Measurements from ENCODE around the gene CTCFL. TPM values are rescaled to one million over a fixed set of nuclear protein-coding genes. Genes with fewer than 3 reads are reported as not detected.

CTCFL gene
- total and polyA plus RNA-seq, 4 experiments from 2014 or later = not detected

DNA sequence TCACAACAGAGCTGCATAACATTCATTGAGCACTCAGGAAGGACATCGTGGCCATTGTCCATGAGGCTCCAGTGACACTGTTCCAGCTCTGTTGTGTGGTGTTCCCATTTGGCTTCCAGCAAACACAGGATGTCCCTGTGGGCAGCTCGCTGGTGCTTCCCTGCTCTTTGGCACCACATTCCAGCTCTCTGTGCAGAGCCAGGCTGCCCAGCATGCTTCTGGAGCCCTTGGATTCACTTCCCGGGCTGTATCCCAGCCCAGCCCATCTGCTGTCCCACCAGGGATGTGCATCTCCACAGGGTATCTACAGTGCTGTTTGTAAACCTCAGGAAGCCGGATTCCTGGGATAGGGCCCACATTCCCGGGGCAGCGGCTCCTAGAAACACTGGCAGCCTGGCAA lies 57.2 kb downstream of the CTCFL start:
- ChIA-PET CTCF (ENCODE audit: partially characterized antibody) (interaction anchor here (0.8 kb wide), 1 partner anchor 25 kb away, joined by 3 read pairs; no protein-coding TSS in a partner anchor), POLR2A (ENCODE audit: partially characterized antibody) (no interaction called here)
- Mint-ChIP-seq H3K4me3 (no peak overlapping the region), H3K4me1 (peaks cover 0 to 4% (median under 1%) of the 10 kb centered on the region in 4 donors), H3K27ac (no peak overlapping the region), H3K9me3 (no peaks in the 10 kb centered on the region), H3K36me3 (no peaks in the 10 kb centered on the region), H3K27me3 (peaks cover 0 to 3% of the 10 kb centered on the region in 2 donors)
- H3K27ac ChIP-seq (ENCODE audit: low read depth, low read length) = no peak overlapping the region
- no peaks in the 10 kb centered on the region for H3K36me3 ChIP-seq (ENCODE audit: insufficient read depth, low read length)
- H3K27me3 ChIP-seq (ENCODE audit: insufficient read depth, low read length) = no peaks in the 10 kb centered on the region
- DNase-seq = no peak
- no peaks in the 10 kb centered on the region for H3K9me3 ChIP-seq (ENCODE audit: control insufficient read depth in 1 of 2, low read length in 2 of 2)
- H3K4me3 ChIP-seq (ENCODE audit: low read length in 2 of 2) = no peak overlapping the region
- intact Hi-C loops (cut with micrococcal nuclease) = no loop called here
- no peaks in the 10 kb centered on the region for H3K4me1 ChIP-seq (ENCODE audit: insufficient read depth, low read length)

GRCh38 chr20:57465943-57466342 lies 59.0 kb downstream of the CTCFL start:
- H3K4me1 ChIP-seq (ENCODE audit: insufficient read depth, low read length) = no peaks in the 10 kb centered on the region
- H3K9me3 ChIP-seq (ENCODE audit: control insufficient read depth in 1 of 2, low read length in 2 of 2) = no peaks in the 10 kb centered on the region
- no peak for DNase-seq
- Mint-ChIP-seq H3K27ac (no peak overlapping the region), H3K27me3 (peaks cover 0 to 3% of the 10 kb centered on the region in 2 donors), H3K4me3 (no peak overlapping the region), H3K36me3 (no peaks in the 10 kb centered on the region), H3K9me3 (no peaks in the 10 kb centered on the region), H3K4me1 (peaks cover 0 to 4% (median under 1%) of the 10 kb centered on the region in 4 donors)
- ChIA-PET POLR2A (ENCODE audit: partially characterized antibody) (no interaction called here), CTCF (ENCODE audit: partially characterized antibody) (no interaction called here)
- intact Hi-C loops (cut with micrococcal nuclease) = no loop called here
- no peak overlapping the region for H3K27ac ChIP-seq (ENCODE audit: low read depth, low read length)
- no peaks in the 10 kb centered on the region for H3K36me3 ChIP-seq (ENCODE audit: insufficient read depth, low read length)
- H3K27me3 ChIP-seq (ENCODE audit: insufficient read depth, low read length) = no peaks in the 10 kb centered on the region
- no peak overlapping the region for H3K4me3 ChIP-seq (ENCODE audit: low read length in 2 of 2)

DNA sequence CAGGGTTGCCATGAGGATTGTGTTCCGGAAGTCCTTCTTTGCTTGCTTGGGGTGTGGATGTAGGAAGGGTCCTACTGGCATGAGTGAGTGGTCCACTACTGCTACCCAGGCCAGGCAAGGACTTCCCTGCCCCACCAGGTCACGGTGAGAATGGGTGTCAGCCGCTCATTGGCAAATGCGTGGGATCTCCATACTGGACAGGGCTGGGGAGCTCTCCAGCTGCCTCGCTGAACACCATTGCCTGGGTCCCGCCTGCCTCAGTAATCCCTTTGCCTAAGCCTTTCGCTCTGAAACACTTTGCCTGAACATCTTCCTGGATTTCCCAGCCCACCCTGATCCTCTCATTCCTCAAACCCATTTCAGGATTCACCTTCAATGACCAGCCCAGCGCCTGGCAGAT lies 59.5 kb downstream of the CTCFL start:
- no peaks in the 10 kb centered on the region for H3K36me3 ChIP-seq (ENCODE audit: insufficient read depth, low read length)
- no peaks in the 10 kb centered on the region for H3K4me1 ChIP-seq (ENCODE audit: insufficient read depth, low read length)
- Mint-ChIP-seq H3K4me3 (no peak overlapping the region), H3K9me3 (no peaks in the 10 kb centered on the region), H3K27me3 (peaks cover 0 to 3% of the 10 kb centered on the region in 2 donors), H3K4me1 (peaks cover 0 to 4% (median under 1%) of the 10 kb centered on the region in 4 donors), H3K27ac (no peak overlapping the region), H3K36me3 (no peaks in the 10 kb centered on the region)
- DNase-seq = no peak
- H3K9me3 ChIP-seq (ENCODE audit: control insufficient read depth in 1 of 2, low read length in 2 of 2) = no peaks in the 10 kb centered on the region
- no peak overlapping the region for H3K4me3 ChIP-seq (ENCODE audit: low read length in 2 of 2)
- CTCF ChIA-PET (ENCODE audit: partially characterized antibody) = interaction anchor here (0.8 to 1.1 kb wide), 2 partner anchors 30 to 76 kb away, joined by 3 read pairs; no protein-coding TSS in a partner anchor
- no peak overlapping the region for H3K27ac ChIP-seq (ENCODE audit: low read depth, low read length)
- intact Hi-C loops (cut with micrococcal nuclease) = no loop called here
- POLR2A ChIA-PET (ENCODE audit: partially characterized antibody) = interaction anchor here (0.6 kb wide), 1 partner anchor 13 kb away, joined by 4 read pairs; no protein-coding TSS in a partner anchor
- no peaks in the 10 kb centered on the region for H3K27me3 ChIP-seq (ENCODE audit: insufficient read depth, low read length)

DNA sequence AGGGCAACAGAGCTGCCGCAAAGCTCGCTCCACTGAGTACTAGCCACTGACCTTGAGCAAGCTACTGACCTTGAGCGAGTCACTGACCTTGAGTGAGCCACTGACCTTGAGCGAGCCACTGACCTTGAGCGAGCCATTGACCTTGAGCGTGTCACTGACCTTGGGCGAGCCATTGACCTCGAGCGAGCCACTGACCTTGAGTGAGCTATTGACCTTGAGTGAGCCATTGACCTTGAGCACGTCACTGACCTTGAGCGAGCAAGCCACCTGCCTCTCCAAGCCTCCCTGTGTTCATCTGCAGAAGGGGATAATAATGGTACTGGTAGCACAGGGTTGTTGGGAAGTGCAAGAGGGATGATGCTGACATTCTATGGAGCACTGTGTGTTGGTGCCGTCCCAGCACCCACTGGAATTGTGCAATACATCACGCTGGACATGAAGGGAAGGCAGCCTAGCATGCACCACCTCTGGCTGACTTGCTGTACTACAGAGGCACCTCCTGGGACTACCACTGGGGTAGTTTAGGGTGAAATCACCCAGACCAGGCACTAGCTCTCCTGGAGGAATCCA lies 60.2 kb downstream of the CTCFL start:
- Histone ChIP-seq H3K36me3 (ENCODE audit: insufficient read depth, low read length) (no peaks in the 10 kb centered on the region), H3K9me3 (ENCODE audit: control insufficient read depth in 1 of 2, low read length in 2 of 2) (no peaks in the 10 kb centered on the region), H3K4me1 (ENCODE audit: insufficient read depth, low read length) (no peaks in the 10 kb centered on the region), H3K4me3 (ENCODE audit: low read length in 2 of 2) (no peak overlapping the region), H3K27ac (ENCODE audit: low read depth, low read length) (no peak overlapping the region), H3K27me3 (ENCODE audit: insufficient read depth, low read length) (no peaks in the 10 kb centered on the region)
- peaks cover 0 to 4% (median under 1%) of the 10 kb centered on the region in 4 donors for H3K4me1 Mint-ChIP-seq
- H3K27ac Mint-ChIP-seq = peak overlapping the region in 1 of 7 donors; percentile 6
- POLR2A ChIA-PET (ENCODE audit: partially characterized antibody) = interaction anchor here (0.6 kb wide), 1 partner anchor 12 kb away, joined by 4 read pairs; no protein-coding TSS in a partner anchor
- CTCF ChIA-PET (ENCODE audit: partially characterized antibody) = interaction anchor here (0.6 to 1.1 kb wide), 3 partner anchors 30 to 1014 kb away, joined by 3 read pairs; no protein-coding TSS in a partner anchor
- intact Hi-C loops (cut with micrococcal nuclease) = no loop called here
- H3K36me3 Mint-ChIP-seq = no peaks in the 10 kb centered on the region
- H3K27me3 Mint-ChIP-seq = peaks cover 0 to 3% of the 10 kb centered on the region in 2 donors
- no peaks in the 10 kb centered on the region for H3K9me3 Mint-ChIP-seq
- H3K4me3 Mint-ChIP-seq = no peak overlapping the region
- no peak for DNase-seq

GRCh38 chr20:57462781-57463180 lies 62.2 kb downstream of the CTCFL start:
- H3K36me3 Mint-ChIP-seq = no peaks in the 10 kb centered on the region
- intact Hi-C loops (cut with micrococcal nuclease) = no loop called here
- Histone ChIP-seq H3K36me3 (ENCODE audit: insufficient read depth, low read length) (no peaks in the 10 kb centered on the region), H3K4me3 (ENCODE audit: low read length in 2 of 2) (no peak overlapping the region), H3K4me1 (ENCODE audit: insufficient read depth, low read length) (no peaks in the 10 kb centered on the region), H3K9me3 (ENCODE audit: control insufficient read depth in 1 of 2, low read length in 2 of 2) (no peaks in the 10 kb centered on the region), H3K27ac (ENCODE audit: low read depth, low read length) (no peak overlapping the region), H3K27me3 (ENCODE audit: insufficient read depth, low read length) (no peaks in the 10 kb centered on the region)
- ChIA-PET POLR2A (ENCODE audit: partially characterized antibody) (no interaction called here), CTCF (ENCODE audit: partially characterized antibody) (no interaction called here)
- peaks cover 0 to 5% of the 10 kb centered on the region in 2 donors for H3K27me3 Mint-ChIP-seq
- H3K27ac Mint-ChIP-seq = no peak overlapping the region
- no peaks in the 10 kb centered on the region for H3K9me3 Mint-ChIP-seq
- peaks cover 0 to 4% (median under 1%) of the 10 kb centered on the region in 4 donors for H3K4me1 Mint-ChIP-seq
- no peak overlapping the region for H3K4me3 Mint-ChIP-seq
- no peak for DNase-seq

GRCh38 chr20:57461726-57462125 lies 63.2 kb downstream of the CTCFL start:
- intact Hi-C loops (cut with micrococcal nuclease) = no loop called here
- H3K9me3 ChIP-seq (ENCODE audit: control insufficient read depth in 1 of 2, low read length in 2 of 2) = no peaks in the 10 kb centered on the region
- no peak overlapping the region for H3K27ac ChIP-seq (ENCODE audit: low read depth, low read length)
- Mint-ChIP-seq H3K27me3 (peaks cover 0 to 3% of the 10 kb centered on the region in 2 donors), H3K27ac (peak overlapping the region in 1 of 7 donors; percentile 29), H3K36me3 (no peaks in the 10 kb centered on the region), H3K4me1 (peaks cover 0 to 4% (median under 1%) of the 10 kb centered on the region in 4 donors), H3K4me3 (no peak overlapping the region), H3K9me3 (no peaks in the 10 kb centered on the region)
- ChIA-PET POLR2A (ENCODE audit: partially characterized antibody) (no interaction called here), CTCF (ENCODE audit: partially characterized antibody) (no interaction called here)
- no peaks in the 10 kb centered on the region for H3K4me1 ChIP-seq (ENCODE audit: insufficient read depth, low read length)
- no peak for DNase-seq
- no peaks in the 10 kb centered on the region for H3K36me3 ChIP-seq (ENCODE audit: insufficient read depth, low read length)
- no peaks in the 10 kb centered on the region for H3K27me3 ChIP-seq (ENCODE audit: insufficient read depth, low read length)
- no peak overlapping the region for H3K4me3 ChIP-seq (ENCODE audit: low read length in 2 of 2)

- Mint-ChIP-seq H3K4me3 (peak overlapping the region in 1 of 8 donors; percentile 63), H3K36me3 (no peaks in the 10 kb centered on the region), H3K27ac (no peak overlapping the region), H3K4me1 (peaks cover 0 to 4% (median under 1%) of the 10 kb centered on the region in 4 donors), H3K9me3 (no peaks in the 10 kb centered on the region), H3K27me3 (peaks cover 0 to 3% of the 10 kb centered on the region in 2 donors)
- POLR2A ChIA-PET (ENCODE audit: partially characterized antibody) = no interaction called here
- intact Hi-C loops (cut with micrococcal nuclease) = no loop called here
- CTCF ChIA-PET (ENCODE audit: partially characterized antibody) = no interaction called here
- Histone ChIP-seq H3K27ac (ENCODE audit: low read depth, low read length) (no peak overlapping the region), H3K4me3 (ENCODE audit: low read length in 2 of 2) (no peak overlapping the region), H3K4me1 (ENCODE audit: insufficient read depth, low read length) (no peaks in the 10 kb centered on the region), H3K27me3 (ENCODE audit: insufficient read depth, low read length) (no peaks in the 10 kb centered on the region), H3K9me3 (ENCODE audit: control insufficient read depth in 1 of 2, low read length in 2 of 2) (no peaks in the 10 kb centered on the region), H3K36me3 (ENCODE audit: insufficient read depth, low read length) (no peaks in the 10 kb centered on the region)
- no peak for DNase-seq
Measured at GRCh38 chr20:57460781-57461465, 64.0 kb downstream of the CTCFL start.

Measured in CD4-positive, alpha-beta memory T cell (primary cell).